GM19467 (cell line): ENCODE data around the gene CITED1.

ENCODE experiments used
- ATAC-seq: cut with Tn5 transposase; IDR thresholded peaks from one replicate; pipeline ENCODE4 v1.9.1; 2021; ENCODE audit warnings: mild to moderate bottlenecking, moderate library complexity; ENCODE audit not compliant: unreplicated experiment

CITED1 gene

GRCh38 chrX:72270316-72270866 is 35.3 kb downstream of the CITED1 start:
- ATAC-seq = no peak

DNA sequence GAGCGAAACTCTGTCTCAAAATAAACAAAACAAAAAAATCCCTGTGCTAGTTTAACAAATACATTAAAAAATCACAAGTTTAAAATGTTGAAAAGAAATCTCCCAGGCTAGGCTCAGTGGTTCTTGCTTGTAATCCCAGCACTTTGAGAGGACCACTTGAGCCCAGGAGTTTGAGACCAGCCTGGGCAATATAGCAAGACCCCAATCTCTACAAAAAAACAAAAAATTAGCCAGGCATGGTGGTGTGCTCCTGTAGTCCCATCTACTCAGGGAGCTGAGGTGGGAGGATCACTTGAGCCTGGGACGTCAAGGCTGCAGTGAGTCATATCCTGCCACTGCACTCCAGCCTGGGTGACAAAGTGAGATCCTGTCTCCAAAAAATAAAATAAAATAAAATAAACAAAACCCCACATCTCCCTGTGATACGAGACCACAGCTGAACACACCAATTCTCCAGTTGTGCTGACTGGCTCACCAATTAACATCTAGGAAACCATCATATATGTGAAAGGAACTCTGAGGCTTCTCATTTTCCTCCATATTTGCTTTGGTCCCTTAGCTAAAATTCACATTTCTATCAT is 36.0 kb downstream of the CITED1 start:
- no peak for ATAC-seq

- no peak for ATAC-seq
These were observed 36.9 kb downstream of the CITED1 start for GRCh38 chrX:72268597-72269365.

GRCh38 chrX:72265263-72265662 is 40.5 kb downstream of the CITED1 start:
- ATAC-seq = no peak

GRCh38 chrX:72262077-72262476 is 43.6 kb downstream of the CITED1 start:
- ATAC-seq = no peak

- ATAC-seq = no peak
These were observed 45.3 kb downstream of the CITED1 start for GRCh38 chrX:72260448-72260847.

DNA sequence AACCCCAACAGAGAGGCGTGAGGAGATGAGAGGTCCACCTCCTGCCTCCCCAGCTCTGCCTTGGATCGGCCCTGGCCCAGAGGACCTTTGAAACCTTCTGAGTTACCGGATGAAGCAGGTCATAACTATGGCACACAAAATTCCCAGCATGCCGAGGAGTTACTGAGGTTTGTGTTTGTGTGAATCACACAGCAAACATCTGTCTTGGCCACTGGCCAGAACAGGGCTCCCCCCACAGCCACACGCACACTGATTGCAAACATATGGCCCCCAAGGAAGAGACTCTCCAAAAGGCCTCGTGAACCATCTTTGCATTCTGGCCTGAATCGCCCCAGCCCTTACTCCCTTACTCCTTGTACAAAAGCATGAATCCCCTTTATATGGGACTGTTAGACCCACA is 47.5 kb downstream of the CITED1 start:
- no peak for ATAC-seq

DNA sequence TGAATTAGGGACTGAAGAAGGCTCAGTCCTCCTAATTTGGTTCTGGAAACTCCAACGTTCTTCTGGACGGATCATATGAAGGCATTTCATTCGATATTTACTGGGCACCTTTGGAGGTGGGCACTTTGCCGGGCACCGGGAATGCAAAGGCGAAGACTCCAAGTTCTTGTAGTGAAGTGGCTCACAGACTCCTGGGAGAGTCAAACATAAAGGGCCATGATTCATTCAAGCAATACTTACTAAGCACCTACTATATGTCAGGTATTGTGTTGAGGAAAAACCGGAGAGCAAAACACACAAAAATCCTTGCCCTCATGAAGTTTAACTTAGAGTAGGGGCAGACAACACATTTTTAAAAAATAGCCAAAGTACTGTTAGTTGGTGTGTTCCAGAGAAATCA is 49.9 kb downstream of the CITED1 start:
- no peak for ATAC-seq

DNA sequence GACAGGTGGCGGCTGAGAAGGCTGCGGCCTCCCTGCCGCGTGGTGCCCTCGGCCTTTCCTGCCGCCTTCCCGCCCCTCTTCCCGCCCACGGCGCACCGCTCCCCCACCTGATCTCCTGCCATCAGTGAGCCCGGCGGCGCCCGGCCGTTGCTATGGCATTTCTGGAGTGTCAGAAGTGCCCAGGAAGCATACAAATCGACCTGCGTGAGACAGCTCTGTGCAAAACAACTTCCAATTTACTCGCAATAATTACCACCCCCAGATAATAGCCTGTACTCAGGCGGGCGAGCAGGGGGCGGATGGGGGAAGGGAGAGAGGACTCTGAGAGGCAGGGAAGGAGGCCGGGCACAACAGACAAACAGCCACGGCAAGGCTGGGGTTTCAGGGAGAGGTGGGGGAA is 50.3 kb downstream of the CITED1 start:
- no peak for ATAC-seq

DNA sequence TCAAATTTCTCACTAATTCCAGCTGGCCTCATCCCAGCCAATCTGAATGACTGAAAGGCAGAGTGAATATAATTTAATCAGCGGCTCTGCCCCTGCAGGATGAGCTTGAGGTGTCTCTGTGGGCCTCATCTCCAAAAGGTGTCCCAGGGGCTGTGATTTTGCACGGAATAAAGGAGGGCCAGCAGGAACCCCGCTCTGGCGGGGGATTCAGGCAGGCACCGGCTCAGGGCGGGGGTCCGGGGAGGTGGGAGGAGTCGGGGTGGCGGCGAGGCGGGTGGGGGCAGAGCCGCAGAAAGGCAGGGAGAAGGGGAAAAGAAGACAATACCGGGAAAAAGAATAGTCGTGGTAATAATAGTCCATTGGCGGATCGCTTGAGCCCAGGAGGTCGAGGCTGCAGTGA is 50.9 kb downstream of the CITED1 start:
- ATAC-seq = no peak

GRCh38 chrX:72253686-72254085 is 52.0 kb downstream of the CITED1 start:
- ATAC-seq = no peak
